ENCODE results near the gene PITPNC1. TPM values are rescaled to one million over a fixed set of nuclear protein-coding genes. Genes with fewer than 3 reads are reported as not detected.
A peak's percentile ranks its signal among the peaks of the same experiment; 100 is the strongest.

The PITPNC1 gene
- total and polyA plus RNA-seq, 4 donors = 8.0 to 21.1 (median 15.2) TPM

DNA sequence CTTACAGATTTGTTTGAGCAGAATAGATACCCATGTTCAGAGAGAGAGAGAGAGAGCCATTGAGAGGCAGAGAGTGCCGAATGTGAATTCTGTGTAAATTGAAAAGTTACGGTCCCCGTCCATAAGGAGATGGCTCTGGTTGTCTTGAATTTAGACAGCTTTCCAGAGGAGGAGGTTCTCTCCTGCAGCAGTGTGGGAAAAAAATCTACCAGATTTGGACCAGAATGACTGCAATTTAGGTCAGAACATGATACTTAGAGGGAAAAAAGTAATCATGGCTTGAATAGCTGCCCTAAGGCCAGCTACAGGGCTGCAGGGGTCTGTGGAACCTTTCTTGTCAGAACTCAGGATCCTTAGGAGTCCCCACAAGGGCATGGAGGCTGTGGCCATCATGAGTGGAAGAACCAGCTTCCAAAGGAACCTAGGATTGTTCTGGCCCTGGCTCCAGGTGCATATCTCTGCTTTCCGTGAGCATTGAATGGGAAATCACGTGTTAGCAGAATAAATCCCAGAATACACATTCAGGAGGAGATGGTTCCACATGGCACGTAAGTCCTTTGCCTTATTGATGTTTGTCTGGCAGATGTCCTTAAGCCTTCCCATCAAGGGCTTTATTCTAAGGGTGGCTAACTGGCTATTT lies 13.0 kb downstream of the PITPNC1 start:
- H3K9me3 ChIP-seq (ENCODE audit: control insufficient read depth in 4 of 4, insufficient read depth in 3 of 4, low read length in 3 of 4) = no peaks in the 10 kb centered on the region

DNA sequence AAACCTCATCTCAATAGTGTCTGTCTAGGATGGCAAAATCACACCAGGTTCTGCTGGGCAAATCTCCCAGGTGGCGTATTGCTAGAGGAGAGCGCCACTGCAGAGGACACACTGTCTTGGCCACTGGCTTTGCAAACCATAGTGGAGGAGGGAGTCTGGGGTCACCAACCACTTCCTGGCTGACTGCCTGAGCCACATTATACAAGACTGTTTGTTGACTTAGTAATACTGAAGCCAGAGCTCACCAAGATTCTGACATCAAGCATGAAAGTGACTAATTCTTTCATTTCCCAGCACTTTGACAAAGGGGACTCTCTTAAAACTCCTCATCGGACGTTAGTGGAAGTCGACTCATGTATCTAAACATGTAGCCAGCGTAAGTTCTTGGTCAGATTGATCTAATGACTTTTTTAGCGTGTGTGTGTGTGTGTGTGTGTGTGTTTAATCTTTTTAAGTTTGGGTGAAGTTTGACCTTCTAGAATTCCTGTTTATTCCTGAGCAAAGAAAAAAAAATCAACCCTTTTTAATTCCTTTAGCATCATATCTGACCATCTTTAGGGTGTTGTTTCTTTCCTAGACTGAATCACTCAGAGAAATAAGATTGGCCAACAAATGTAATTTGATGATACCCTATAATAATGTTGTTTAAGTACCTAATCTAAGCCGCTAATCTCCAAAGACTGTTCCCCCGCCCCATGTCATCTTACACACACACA lies 13.7 kb downstream of the PITPNC1 start:
- no peaks in the 10 kb centered on the region for H3K27me3 ChIP-seq (ENCODE audit: control insufficient read depth in 3 of 3, insufficient read depth in 3 of 3, low read length in 2 of 3)
- no peak overlapping the region for H3K9ac ChIP-seq (ENCODE audit: insufficient read depth in 1 of 2, low read length in 2 of 2)
- H3K9me3 ChIP-seq (ENCODE audit: control insufficient read depth in 4 of 4, insufficient read depth in 3 of 4, low read length in 3 of 4) = no peaks in the 10 kb centered on the region
- TF ChIP-seq, protein P1, sequence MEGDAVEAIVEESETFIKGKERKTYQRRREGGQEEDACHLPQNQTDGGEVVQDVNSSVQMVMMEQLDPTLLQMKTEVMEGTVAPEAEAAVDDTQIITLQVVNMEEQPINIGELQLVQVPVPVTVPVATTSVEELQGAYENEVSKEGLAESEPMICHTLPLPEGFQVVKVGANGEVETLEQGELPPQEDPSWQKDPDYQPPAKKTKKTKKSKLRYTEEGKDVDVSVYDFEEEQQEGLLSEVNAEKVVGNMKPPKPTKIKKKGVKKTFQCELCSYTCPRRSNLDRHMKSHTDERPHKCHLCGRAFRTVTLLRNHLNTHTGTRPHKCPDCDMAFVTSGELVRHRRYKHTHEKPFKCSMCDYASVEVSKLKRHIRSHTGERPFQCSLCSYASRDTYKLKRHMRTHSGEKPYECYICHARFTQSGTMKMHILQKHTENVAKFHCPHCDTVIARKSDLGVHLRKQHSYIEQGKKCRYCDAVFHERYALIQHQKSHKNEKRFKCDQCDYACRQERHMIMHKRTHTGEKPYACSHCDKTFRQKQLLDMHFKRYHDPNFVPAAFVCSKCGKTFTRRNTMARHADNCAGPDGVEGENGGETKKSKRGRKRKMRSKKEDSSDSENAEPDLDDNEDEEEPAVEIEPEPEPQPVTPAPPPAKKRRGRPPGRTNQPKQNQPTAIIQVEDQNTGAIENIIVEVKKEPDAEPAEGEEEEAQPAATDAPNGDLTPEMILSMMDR (IDR thresholded peaks at IDR 0.05; ENCODE audit: control extremely low read depth, extremely low read depth) = no peak
- H3K27ac ChIP-seq (ENCODE audit: low read depth in 1 of 2, low read length in 1 of 2) = peak overlapping the region; percentile 23 to 35
- DNase-seq (peak; percentile 46 to 82 (median 72)), ATAC-seq (ENCODE audit: insufficient read depth, low FRiP score) (peak; percentile 69)
- H3K4me3 ChIP-seq = no peak overlapping the region
- H3K36me3 ChIP-seq (ENCODE audit: control insufficient read depth in 4 of 4, insufficient read depth in 4 of 4, low read length in 4 of 4) = peaks cover 0 to 3% (median 0%) of the 10 kb centered on the region in 4 donors
- 43 to 45% methylated on average over 9 of the region's 9 CpGs for WGBS, 2 donors
- H3K4me1 ChIP-seq (ENCODE audit: control insufficient read depth in 5 of 5, insufficient read depth in 5 of 5, low read length in 5 of 5) = peaks cover 0 to 11% (median 8%) of the 10 kb centered on the region in 5 donors

More for the DNA sequence above, 13.0 kb downstream of the PITPNC1 start:
- no peak for DNase-seq
- peaks cover 0 to 11% (median 8%) of the 10 kb centered on the region in 5 donors for H3K4me1 ChIP-seq (ENCODE audit: control insufficient read depth in 5 of 5, insufficient read depth in 5 of 5, low read length in 5 of 5)
- no peaks in the 10 kb centered on the region for H3K27me3 ChIP-seq (ENCODE audit: control insufficient read depth in 3 of 3, insufficient read depth in 3 of 3, low read length in 2 of 3)
- peaks cover 0 to 3% (median 0%) of the 10 kb centered on the region in 4 donors for H3K36me3 ChIP-seq (ENCODE audit: control insufficient read depth in 4 of 4, insufficient read depth in 4 of 4, low read length in 4 of 4)
- no peak overlapping the region for H3K9ac ChIP-seq (ENCODE audit: insufficient read depth in 1 of 2, low read length in 2 of 2)
- peak overlapping the region; percentile 23 to 41 for H3K27ac ChIP-seq (ENCODE audit: low read depth in 1 of 2, low read length in 1 of 2)
- 84 to 85% methylated on average over 6 of the region's 6 CpGs for WGBS, 2 donors
- no peak for ATAC-seq (ENCODE audit: insufficient read depth, low FRiP score)
- TF ChIP-seq, protein P1 (IDR thresholded peaks at IDR 0.05; ENCODE audit: control extremely low read depth, extremely low read depth) = no peak
- no peak overlapping the region for H3K4me3 ChIP-seq

DNA sequence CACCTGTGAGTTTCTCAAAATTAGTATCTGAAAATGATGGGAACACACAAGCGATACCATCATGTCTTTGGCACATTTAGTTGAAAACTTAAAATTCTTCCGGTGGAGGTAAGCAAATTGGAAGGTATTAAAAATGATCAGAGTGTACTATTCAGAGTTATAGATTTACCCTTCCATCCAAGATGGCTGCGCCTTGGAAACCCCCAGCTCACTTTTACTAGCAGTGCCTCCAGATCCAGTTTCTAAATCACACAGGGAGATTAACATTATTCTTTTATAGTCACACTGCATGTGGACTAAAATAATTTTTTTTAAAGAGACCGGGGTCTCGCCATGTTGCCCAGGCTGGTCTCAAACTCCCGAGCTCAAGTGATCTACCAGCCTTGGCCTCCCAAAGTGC lies 15.0 kb downstream of the PITPNC1 start:
- Histone ChIP-seq H3K27me3 (ENCODE audit: control insufficient read depth in 3 of 3, insufficient read depth in 3 of 3, low read length in 2 of 3) (no peaks in the 10 kb centered on the region), H3K9ac (ENCODE audit: insufficient read depth in 1 of 2, low read length in 2 of 2) (no peak overlapping the region)

More for the DNA sequence above, 15.0 kb downstream of the PITPNC1 start:
- TF ChIP-seq, protein P1 (IDR thresholded peaks at IDR 0.05; ENCODE audit: control extremely low read depth, extremely low read depth) = no peak
- Histone ChIP-seq H3K4me1 (ENCODE audit: control insufficient read depth in 5 of 5, insufficient read depth in 5 of 5, low read length in 5 of 5) (peaks cover 0 to 10% (median 8%) of the 10 kb centered on the region in 5 donors), H3K27ac (ENCODE audit: low read depth in 1 of 2, low read length in 1 of 2) (no peak overlapping the region), H3K36me3 (ENCODE audit: control insufficient read depth in 4 of 4, insufficient read depth in 4 of 4, low read length in 4 of 4) (peaks cover 0 to 3% (median 0%) of the 10 kb centered on the region in 4 donors), H3K4me3 (no peak overlapping the region), H3K9me3 (ENCODE audit: control insufficient read depth in 4 of 4, insufficient read depth in 3 of 4, low read length in 3 of 4) (no peaks in the 10 kb centered on the region)
- no peak for ATAC-seq (ENCODE audit: insufficient read depth, low FRiP score)
- 97 to 98% methylated on average over 6 of the region's 6 CpGs for whole genome bisulfite sequencing, 2 donors
- DNase-seq = no peak

Measured in lung (tissue), 12 donors.